Sigmoid colon (tissue), 7 donors: ENCODE data around the gene INSL3. TPM values are rescaled to one million over a fixed set of nuclear protein-coding genes. Genes with fewer than 3 reads are reported as not detected.

Experiments
- DNase-seq: peaks from one replicate; pipeline ENCODE4 v3.0.0-alpha.2; 2019
- H3K27ac ChIP-seq, 4 donors: fragments of 200-600 bp; sonication (generic); one replicate each; pipeline ENCODE4 v1.5.1; 2016 to 2019; ENCODE audit warnings: mild to moderate bottlenecking in 1 of 4
- H3K27me3 ChIP-seq, 3 donors: fragments of 200-600 bp; sonication (generic); one replicate each; pipeline ENCODE4 v1.5.1; 2019; ENCODE audit warnings: mild to moderate bottlenecking in 1 of 3
- H3K36me3 ChIP-seq, 4 donors: fragments of 200-600 bp; sonication (generic); one replicate each; pipeline ENCODE4 v1.5.1; 2016 to 2019
- H3K4me1 ChIP-seq, 4 donors: fragments of 200-600 bp; sonication (generic); one replicate each; pipeline ENCODE4 v1.5.1; 2017 to 2019
- H3K4me3 ChIP-seq, 4 donors: fragments of 200-600 bp; sonication (generic); one replicate each; pipeline ENCODE4 v1.5.1; 2017 to 2019; ENCODE audit warnings: mild to moderate bottlenecking in 2 of 4, moderate library complexity in 1 of 4
- H3K9me3 ChIP-seq, 4 donors: fragments of 200-600 bp in 3 of 4; sonication (generic) in 3 of 4; one replicate each; pipeline versions ENCODE4 v1.5.1 to v1.6.1; 2013 to 2019
- EP300 ChIP-seq, 4 donors: sonication (generic); formaldehyde crosslinking; IDR thresholded peaks; one replicate each; pipeline ENCODE4 v1.6.1; 2017; ENCODE audit warnings: antibody characterized with exemption in 4 of 4
- POLR2A ChIP-seq, 2 donors: fragments of 450-650 bp; IDR thresholded peaks; one replicate each; pipeline ENCODE4 v1.6.1; 2016; ENCODE audit warnings: antibody characterized with exemption in 2 of 2, mild to moderate bottlenecking in 2 of 2, moderate library complexity in 2 of 2
- POLR2AphosphoS5 ChIP-seq, 4 donors: sonication (generic); formaldehyde crosslinking; IDR thresholded peaks; one replicate each; pipeline ENCODE4 v1.6.1; 2017; ENCODE audit warnings: antibody characterized with exemption in 4 of 4
- WGBS, 2 donors: extraction: QIAGEN DNeasy Blood & Tissue Kit; methylation state at CpG; one replicate each; pipeline ENCODE4 v1.1.7; 2013; 5-methylcytosine and 5-hydroxymethylcytosine counted together
- intact Hi-C: fragments of 100-400 bp; cut with DNase I; formaldehyde crosslinking; loops from one replicate; pipeline ENCODE4 v1.15.1; 2023
- polyA plus RNA-seq, 3 donors: library from polyadenylated mRNA; stranded (reverse); fragments of 200-250 nt; gene quantifications; one replicate each; pipeline ENCODE4 v1.2.3, GENCODE V29; 2013
- total RNA-seq, 4 donors: library from RNA; depleted of rRNA; stranded (reverse); fragments of >200 nt; gene quantifications; one replicate each; pipeline ENCODE4 v1.1.0, GENCODE V29; 2016
- TF ChIP-seq, protein P1 (sequence below), 4 experiments: fragments of 450-650 bp in 3 of 4; fragments of 200-600 bp in 1 of 4; IDR thresholded peaks; one replicate each; pipeline ENCODE4 v1.5.1; 2016 to 2019; ENCODE audit warnings: antibody characterized with exemption in 4 of 4, mild to moderate bottlenecking in 3 of 4, moderate library complexity in 2 of 4
- donor health status: healthy with polysubstance abuse.
- donor health status: Bipolar disorder and iron deficiency.
- donor health status: healthy.

Gene INSL3
- total and polyA plus RNA-seq, 7 donors, result 0.85 TPM; not detected in 6

DNA sequence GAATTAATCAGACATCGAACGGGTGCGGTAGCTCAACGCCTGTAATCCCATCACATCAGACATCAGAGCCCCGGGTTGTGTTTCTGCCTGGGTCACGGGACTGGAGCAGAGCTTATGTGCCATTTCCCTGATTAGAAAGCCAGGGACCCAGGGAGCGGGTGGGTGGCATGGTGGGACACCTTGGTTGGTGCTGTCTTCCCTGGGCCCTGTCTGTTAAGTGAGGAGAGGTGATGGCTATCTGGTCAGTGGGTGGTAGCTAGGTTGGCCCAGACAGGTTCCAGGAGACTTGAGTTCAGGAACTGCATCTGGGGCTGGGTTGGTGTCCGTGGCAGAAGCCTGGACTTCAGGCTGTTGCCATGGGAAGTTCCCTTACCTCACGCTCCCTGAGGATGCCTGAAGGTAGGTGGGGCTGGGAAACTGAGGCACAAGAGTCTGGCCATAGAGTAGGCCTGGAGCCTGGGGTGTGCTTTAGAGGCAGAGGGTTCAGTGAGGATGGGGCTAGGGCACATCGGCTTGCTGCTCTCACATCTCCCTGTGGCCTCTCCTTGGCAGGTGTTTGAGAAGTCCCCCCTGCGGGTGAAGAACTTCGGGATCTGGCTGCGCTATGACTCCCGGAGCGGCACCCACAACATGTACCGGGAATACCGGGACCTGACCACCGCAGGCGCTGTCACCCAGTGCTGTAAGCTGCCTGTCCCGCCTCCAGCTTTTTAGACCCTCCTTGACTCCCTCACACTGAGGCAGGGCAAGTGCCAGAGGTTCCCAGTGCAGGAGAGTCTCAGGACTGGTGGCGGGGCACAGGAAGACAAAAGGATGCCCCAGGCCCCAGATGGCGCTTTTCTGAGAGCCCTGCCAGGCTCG is 40.5 kb upstream of the INSL3 start:
- peaks cover 0 to 24% (median 21%) of the 10 kb centered on the region in 4 donors for H3K4me1 ChIP-seq
- H3K36me3 ChIP-seq, result peaks cover 24 to 49% (median 35%) of the 10 kb centered on the region in 4 donors
- H3K9me3 ChIP-seq, result no peaks in the 10 kb centered on the region
- WGBS, 2 donors, result 65 to 82% methylated on average over 23 of the region's 23 CpGs
- TF ChIP-seq POLR2A (IDR thresholded peaks at IDR 0.05), result no peak
- TF ChIP-seq, protein P1, sequence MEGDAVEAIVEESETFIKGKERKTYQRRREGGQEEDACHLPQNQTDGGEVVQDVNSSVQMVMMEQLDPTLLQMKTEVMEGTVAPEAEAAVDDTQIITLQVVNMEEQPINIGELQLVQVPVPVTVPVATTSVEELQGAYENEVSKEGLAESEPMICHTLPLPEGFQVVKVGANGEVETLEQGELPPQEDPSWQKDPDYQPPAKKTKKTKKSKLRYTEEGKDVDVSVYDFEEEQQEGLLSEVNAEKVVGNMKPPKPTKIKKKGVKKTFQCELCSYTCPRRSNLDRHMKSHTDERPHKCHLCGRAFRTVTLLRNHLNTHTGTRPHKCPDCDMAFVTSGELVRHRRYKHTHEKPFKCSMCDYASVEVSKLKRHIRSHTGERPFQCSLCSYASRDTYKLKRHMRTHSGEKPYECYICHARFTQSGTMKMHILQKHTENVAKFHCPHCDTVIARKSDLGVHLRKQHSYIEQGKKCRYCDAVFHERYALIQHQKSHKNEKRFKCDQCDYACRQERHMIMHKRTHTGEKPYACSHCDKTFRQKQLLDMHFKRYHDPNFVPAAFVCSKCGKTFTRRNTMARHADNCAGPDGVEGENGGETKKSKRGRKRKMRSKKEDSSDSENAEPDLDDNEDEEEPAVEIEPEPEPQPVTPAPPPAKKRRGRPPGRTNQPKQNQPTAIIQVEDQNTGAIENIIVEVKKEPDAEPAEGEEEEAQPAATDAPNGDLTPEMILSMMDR (IDR thresholded peaks at IDR 0.05), result no peak
- no peak for TF ChIP-seq POLR2AphosphoS5 (IDR thresholded peaks at IDR 0.05)
- no peak for TF ChIP-seq EP300 (IDR thresholded peaks at IDR 0.05)
- no peaks in the 10 kb centered on the region for H3K27me3 ChIP-seq
- intact Hi-C loops, result no loop called here
- peak overlapping the region in 1 of 4 donors; percentile 95 for H3K27ac ChIP-seq
- H3K4me3 ChIP-seq, result peak overlapping the region in 1 of 4 donors; percentile 97
- DNase-seq, result no peak

DNA sequence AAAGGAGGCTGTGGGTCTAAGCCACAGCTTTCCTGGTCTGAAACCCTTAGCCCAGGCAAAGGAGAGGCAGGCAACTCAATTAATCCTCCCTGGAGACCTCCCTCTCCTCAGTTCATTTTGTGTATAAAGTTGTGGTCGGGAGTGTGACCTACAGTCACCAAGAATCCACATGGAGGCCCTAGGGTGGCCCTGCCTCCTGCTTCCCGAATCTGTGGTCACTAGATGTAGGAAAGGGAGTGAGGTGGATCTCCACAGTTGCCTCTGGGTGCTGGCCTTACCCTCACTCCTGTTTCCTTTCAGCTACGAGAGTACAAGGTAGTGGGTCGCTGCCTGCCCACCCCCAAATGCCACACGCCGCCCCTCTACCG is 39.7 kb upstream of the INSL3 start:
- H3K36me3 ChIP-seq, result peaks cover 24 to 47% (median 35%) of the 10 kb centered on the region in 4 donors
- peaks cover 0 to 24% (median 21%) of the 10 kb centered on the region in 4 donors for H3K4me1 ChIP-seq

DNA sequence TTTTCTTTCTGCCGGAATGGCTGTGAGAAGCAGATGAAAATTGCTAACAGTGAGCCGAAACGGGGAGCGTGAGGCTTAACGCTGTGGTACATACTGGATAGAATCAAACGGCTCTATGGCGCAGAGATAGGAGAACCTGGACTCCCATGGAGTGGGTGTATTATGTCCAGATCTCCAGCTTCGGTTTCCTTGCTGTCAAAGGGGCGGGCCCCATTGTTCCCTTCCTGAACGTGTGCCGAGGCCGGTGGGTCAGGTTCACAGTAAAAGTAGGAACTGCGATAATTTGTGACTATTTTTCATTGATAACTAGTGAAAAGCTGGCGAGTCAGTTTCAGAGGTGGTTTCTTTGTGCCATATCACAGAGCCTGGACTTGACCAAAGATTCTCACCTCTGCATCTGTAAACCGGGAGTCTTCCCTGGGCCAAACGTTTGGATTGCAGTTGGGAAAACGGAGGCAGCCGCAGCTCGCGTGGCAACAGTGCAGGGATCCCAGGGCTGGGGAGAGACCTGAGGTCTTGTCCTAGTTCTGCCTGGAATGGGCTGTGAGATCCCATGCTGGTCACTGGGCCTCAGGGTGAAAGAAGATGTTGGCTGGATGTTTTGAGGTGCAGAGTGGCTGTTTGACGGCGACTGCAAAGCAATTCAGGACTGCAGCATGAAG is 39.1 kb upstream of the INSL3 start:
- H3K9me3 ChIP-seq, result no peaks in the 10 kb centered on the region
- no peak for TF ChIP-seq POLR2AphosphoS5 (IDR thresholded peaks at IDR 0.05)
- peaks cover 24 to 42% (median 35%) of the 10 kb centered on the region in 4 donors for H3K36me3 ChIP-seq
- H3K27ac ChIP-seq, result peak overlapping the region; percentile 87 to 95 (median 91)
- 1% methylated on average over 22 of the region's 22 CpGs for WGBS, 2 donors
- peaks cover 0 to 24% (median 21%) of the 10 kb centered on the region in 4 donors for H3K4me1 ChIP-seq
- DNase-seq, result no peak
- H3K4me3 ChIP-seq, result peak overlapping the region; percentile 67 to 97 (median 92)
- intact Hi-C loops, result no loop called here
- no peaks in the 10 kb centered on the region for H3K27me3 ChIP-seq

More for the DNA sequence above, 39.7 kb upstream of the INSL3 start:
- no peak for DNase-seq
- TF ChIP-seq EP300 (IDR thresholded peaks at IDR 0.05) (no peak), POLR2A (IDR thresholded peaks at IDR 0.05) (no peak), POLR2AphosphoS5 (IDR thresholded peaks at IDR 0.05) (no peak)
- TF ChIP-seq, protein P1 (IDR thresholded peaks at IDR 0.05), result no peak
- Histone ChIP-seq H3K9me3 (no peaks in the 10 kb centered on the region), H3K27ac (peak overlapping the region; percentile 87 to 95 (median 91)), H3K27me3 (no peaks in the 10 kb centered on the region), H3K4me3 (peak overlapping the region; percentile 67 to 97 (median 92))
- 31 to 42% methylated on average over 7 of the region's 7 CpGs for WGBS, 2 donors
- intact Hi-C loops, result no loop called here

DNA sequence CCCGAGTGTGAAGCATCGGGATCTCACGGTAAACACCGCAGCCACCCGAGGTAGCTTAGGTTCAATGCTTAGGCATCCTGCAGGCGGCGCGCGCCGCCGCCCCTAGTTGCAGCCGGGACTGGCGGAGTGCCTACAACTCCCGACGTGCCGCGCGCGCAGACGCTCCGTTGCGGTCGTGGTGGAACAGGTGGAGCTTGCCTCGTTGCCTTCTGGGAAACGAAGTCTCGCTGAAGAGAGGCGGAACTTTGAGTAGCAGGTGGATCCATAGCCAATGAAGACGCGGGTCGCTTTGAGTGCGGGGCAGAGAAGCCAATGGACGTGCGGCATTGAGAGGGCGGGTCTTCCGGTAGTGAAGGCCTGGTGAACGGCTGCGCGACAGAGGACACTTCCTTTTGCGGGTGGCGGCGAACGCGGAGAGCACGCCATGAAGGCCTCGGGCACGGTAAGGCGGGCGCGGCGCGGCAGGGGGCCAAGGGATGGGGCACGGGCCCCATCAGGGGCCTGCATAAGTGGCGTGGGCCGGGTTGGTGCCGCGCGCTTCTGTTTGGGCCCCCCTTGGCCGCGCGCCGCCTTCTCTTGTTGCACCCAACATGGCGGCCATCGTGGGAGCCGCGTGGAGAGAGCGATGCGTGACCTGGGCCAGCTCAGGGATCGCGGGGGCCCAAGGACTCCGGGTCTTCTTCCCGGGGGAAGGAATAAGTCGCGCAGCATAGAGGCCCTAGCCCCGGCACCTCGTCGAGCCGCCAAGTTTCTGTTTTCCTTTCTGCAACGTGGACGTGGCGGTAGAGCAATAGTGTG is 38.4 kb upstream of the INSL3 start, which contains the start of gene RPL18A:
Gene RPL18A, plus strand, starts transcription at position 378 of the 798 bp plus-strand sequence. Its CDS starts 47 bp downstream, at position 425.
- H3K27me3 ChIP-seq, result no peaks in the 10 kb centered on the region
- no peaks in the 10 kb centered on the region for H3K9me3 ChIP-seq
- H3K36me3 ChIP-seq, result peaks cover 21 to 35% (median 31%) of the 10 kb centered on the region in 4 donors
- peak within 1 kb of the TSS; percentile 67 to 97 (median 92) for H3K4me3 ChIP-seq
- intact Hi-C loops, result loop anchor here (1.0 to 10.0 kb wide), 4 partner anchors 73 to 155 kb away; no protein-coding TSS in a partner anchor
- H3K27ac ChIP-seq, result peak within 1 kb of the TSS; percentile 87 to 95 (median 91)
- TF ChIP-seq EP300 (IDR thresholded peaks at IDR 0.05) (no peak), POLR2AphosphoS5 (IDR thresholded peaks at IDR 0.05) (peak; percentile 98 to 99 (median 98)), POLR2A (IDR thresholded peaks at IDR 0.05) (peak; percentile 93)
- TF ChIP-seq, protein P1 (IDR thresholded peaks at IDR 0.05), result peak in 3 of 4 experiments; percentile 68 to 74 (median 73)
- peak; percentile 99 for DNase-seq
- H3K4me1 ChIP-seq, result peaks cover 0 to 24% (median 21%) of the 10 kb centered on the region in 4 donors
- 0 to 1% methylated on average over 80 of the region's 80 CpGs for WGBS, 2 donors
